NCI-H2227 (cell line): ENCODE results near the gene HSFX1.
"Not testable (repeated sequence)": the region's sequence is repeated elsewhere in the genome, so short reads cannot be mapped to it uniquely, and the experiment has no call there.

Source experiments
- DNase-seq: peaks from one replicate; lab custom pipeline; 2025; ENCODE audit not compliant: unreplicated experiment; lab: John Stamatoyannopoulos, UW

The HSFX1 gene, protein sequence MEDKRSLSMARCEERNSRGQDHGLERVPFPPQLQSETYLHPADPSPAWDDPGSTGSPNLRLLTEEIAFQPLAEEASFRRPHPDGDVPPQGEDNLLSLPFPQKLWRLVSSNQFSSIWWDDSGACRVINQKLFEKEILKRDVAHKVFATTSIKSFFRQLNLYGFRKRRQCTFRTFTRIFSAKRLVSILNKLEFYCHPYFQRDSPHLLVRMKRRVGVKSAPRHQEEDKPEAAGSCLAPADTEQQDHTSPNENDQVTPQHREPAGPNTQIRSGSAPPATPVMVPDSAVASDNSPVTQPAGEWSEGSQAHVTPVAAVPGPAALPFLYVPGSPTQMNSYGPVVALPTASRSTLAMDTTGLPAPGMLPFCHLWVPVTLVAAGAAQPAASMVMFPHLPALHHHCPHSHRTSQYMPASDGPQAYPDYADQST

DNA sequence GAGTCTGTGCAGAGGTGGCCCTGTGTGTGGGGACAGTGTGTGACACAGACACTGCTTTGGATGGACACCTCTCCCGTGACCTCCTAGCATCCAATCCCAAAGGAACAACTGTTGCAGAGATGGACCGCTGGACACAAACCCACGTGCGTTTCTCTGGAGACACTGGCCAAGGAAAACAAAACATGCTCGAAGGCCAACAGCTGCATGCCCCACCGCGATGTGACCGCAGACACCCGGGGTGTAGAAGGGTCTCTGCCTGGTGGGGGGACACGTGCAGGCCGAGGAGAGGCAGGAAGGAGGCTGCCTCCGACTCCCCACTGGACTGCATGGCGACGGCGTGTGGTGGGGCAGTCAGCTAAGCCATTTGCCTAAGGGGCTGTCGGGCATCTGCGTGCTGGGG is at the start of gene HSFX1:
TSS of gene HSFX1 (plus strand) at position 301 of the 400 bp plus-strand sequence. CDS start 614 bp downstream, outside the sequence.
- not testable (repeated sequence) for DNase-seq

DNA sequence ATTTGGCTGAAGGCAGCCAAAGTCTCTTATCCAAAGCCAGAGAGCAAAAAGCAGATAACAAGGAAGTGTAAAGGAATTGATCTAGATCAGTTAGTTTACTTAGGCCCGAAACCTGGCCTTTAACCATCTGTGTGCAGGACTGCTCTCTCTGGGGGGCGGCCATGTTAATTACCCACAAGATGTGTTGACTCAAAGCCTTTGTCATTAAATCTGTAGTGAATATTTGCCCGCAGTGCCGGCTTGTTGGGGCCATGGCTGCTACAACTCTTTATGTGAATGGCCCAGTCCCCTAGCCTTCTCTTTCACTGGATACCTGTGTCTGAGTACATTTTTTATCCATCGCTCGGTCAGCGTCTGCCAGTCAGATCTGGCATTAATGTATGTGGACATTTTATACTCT is 46.6 kb upstream of the HSFX1 start:
- not testable (repeated sequence) for DNase-seq

DNA sequence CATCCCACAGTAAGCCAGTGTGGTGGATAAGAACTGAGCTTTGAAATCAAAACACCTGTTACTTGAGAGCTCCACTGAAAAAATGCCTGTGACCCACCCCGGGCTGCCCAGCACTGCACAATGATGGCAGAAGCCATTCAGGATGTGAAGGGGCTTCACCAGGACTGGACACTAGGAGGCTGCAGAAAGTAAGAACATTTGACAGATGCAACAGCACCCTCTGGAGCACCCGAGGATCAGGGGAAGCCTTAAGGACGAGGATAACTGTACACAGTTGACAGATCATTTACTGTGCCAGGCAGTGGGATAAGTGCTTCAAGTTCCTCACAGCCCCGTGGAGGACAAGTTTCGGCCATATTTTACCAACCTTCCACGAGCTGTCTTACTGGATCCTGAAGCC is 31.6 kb upstream of the HSFX1 start:
- DNase-seq: not testable (repeated sequence)

DNA sequence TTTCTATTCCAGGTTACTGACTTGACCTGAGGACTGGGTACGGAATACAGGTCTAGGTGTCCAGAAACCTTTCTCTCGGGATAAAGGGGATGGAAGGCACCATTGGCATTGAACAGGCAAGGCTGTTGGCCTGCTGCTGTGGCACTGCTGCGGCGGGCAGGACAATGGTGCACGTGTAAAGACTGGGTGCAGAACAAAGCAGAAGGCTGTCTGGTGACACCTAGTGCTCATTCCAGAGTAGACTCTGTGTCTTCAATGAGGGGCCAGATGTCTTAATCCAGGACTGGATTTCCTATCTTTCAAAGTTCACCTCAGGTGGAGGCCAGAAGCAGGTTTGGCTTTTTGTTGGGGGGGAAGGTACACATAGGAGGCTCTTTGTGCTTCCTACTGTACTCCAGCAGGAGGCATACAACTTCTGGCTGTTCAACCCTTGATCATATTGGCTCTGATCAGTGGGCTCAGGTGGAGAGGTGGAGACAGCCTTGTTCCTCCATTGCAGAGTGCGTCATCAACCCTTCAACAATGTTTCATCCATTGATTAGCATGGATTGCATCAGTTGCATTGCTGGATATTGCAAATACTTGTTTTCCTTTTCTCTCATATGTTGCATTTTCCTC is 27.4 kb upstream of the HSFX1 start:
- DNase-seq: not testable (repeated sequence)

DNA sequence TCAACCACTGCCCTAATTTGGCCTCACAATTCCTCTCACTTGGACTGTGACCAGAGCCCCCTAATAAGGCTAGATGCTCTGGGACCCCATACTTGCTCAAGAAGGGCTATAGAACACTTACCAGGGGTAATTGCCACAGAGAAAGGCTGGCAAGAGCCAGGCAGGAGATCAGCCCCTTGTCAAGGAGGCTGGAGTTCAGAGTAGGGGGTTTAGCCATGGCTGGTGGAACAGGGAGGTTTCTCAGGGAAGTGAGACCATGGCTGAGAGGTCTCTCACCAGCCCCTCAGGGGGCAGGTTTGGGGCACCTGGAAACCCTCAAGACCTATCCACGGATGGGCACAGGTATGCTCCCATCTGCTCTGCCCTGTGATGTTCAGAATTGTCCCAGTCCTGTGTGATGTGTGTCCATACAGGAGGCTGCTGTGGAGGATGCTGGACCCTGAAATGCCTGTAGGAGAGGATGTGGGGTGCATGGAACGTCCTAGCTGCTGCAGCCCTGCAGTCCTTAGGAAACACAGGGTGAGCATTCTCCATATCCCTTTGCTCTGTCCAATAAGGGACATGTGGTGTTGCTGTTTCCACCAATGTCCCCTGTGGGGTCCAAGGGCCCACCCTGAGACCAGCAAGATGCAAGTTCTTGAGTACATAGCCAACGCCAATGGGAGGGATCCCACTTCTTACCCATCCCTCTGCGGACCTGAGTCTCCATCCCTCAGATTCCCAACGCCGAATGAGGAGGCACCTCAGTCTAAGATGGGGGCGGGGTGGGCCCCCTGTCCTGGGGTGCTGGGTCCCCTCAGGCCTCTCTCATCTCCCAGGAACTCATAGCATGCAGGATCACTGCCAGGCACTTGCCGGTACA is 16.4 kb upstream of the HSFX1 start:
- DNase-seq: no peak

DNA sequence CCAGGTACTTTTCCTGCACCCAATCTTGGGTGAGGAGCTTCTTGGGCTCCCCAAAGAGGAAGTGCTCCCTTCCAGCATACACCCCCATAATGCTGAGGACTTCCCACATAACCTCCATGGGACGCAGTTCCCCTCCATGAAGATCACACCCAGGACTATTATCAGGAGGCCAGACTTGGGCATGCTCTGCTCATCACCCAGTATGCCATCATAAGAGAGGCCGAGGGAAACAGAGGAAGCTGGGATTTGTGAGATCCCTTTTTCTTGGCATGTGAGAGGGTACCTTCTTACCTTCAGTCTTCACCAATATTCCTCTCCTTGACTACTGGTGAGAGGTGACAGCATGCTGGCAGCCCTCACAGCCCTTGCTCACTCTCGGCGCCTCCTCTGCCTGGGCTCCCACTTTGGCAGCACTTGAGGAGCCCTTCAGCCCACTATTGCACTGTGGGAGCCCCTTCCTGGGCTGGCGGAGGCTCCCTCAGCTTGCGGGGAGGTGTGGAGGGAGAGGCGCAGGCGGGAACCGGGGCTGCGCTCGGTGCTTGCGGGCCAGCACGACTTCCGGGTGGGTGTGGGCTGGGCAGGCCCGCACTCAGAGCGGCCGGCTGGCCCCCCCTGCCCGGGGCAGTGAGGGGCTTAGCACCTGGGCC is 15.7 kb upstream of the HSFX1 start:
- DNase-seq: no peak

DNA sequence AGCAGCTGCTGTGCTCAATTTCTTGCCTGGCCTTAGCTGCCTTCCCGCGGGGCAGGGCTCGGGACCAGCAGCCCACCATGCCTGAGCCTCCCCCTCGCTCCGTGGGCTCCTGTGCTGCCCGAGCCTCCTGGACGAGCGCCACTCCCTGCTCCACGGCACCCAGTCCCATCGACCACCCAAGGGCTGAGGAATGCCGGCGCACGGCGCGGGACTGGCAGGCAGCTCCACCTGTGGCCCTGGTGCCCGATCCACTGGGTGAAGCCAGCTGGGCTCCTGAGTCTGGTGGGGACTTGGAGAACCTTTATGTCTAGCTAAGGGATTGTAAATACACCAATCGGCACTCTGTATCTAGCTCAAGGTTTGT is 15.2 kb upstream of the HSFX1 start:
- DNase-seq: not testable (repeated sequence)

DNA sequence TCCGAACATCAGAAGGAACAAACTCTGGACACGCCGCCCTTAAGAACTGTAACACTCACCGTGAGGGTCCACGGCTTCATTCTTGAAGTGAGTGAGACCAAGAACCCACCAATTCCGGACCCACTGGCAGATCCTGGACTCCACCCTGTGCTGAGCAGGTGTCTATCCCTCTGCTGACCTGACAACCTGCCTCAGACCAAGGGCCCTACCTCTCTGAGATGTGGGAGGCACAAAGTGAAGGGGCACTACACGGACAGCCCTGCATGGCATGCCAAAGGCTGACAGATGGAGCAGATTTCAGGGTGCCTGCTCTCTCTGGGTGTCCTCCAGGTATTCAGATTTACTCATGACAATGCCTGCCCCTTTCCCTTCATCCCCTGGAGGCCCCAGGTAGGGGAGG is 14.0 kb upstream of the HSFX1 start:
- no peak for DNase-seq

DNA sequence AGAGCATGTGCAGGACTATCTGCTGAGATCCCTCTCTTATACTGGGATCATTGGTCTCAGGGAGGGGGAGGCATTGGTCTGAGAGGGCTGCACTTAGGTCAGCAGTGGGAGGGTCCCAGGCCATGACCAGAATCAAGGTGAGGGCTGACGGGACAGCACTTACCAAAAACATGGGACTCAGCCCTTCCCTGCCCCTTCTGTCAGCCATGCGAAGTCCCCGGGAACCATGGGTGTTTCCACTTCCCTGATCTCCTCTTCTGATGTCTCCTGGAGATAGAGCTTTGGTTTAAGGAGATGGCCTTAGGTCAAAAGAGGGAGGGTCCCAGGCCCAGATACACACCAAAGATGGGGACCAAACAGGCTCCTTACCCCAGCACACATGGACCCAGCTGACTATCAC is 12.9 kb upstream of the HSFX1 start:
- DNase-seq: no peak

DNA sequence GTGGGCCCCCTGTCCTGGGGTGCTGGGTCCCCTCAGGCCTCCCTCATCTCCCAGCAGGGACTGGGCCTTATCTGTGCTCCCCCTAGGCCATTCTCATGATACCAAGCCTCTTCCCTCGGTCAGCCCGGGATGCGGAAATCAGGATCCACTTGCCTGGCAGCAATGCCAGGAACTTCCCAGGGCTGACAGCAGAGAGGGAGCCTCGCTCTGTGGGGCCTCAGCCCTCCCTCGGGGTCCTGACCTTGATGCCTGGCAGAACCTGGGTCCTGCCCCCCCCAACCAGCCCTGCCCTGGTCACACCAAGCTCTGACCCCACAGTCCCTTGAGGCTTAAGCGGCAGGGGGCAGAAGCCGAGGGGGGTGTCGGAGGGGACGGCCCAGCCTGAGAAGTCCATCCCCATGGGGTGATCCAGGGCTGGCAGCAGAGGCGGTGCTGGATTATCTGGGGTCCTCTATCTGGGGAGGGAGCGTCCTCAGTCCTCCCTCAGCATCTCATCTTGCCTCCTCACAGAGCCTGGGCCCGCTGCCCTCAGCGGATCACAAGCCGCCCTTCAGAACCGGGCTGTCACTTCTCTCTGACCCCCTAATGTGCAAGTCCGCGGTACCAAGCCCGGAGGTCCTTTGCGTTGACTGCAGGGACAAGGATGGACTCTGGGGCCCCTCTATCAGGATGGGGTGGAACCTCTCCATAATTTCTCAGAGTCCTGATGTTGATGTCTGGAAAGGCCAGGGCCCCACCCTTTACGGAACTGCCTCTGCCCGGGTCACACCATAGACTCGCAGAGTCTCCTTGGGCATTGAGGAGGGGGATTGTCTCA is 11.8 kb upstream of the HSFX1 start:
- DNase-seq: not testable (repeated sequence)

DNA sequence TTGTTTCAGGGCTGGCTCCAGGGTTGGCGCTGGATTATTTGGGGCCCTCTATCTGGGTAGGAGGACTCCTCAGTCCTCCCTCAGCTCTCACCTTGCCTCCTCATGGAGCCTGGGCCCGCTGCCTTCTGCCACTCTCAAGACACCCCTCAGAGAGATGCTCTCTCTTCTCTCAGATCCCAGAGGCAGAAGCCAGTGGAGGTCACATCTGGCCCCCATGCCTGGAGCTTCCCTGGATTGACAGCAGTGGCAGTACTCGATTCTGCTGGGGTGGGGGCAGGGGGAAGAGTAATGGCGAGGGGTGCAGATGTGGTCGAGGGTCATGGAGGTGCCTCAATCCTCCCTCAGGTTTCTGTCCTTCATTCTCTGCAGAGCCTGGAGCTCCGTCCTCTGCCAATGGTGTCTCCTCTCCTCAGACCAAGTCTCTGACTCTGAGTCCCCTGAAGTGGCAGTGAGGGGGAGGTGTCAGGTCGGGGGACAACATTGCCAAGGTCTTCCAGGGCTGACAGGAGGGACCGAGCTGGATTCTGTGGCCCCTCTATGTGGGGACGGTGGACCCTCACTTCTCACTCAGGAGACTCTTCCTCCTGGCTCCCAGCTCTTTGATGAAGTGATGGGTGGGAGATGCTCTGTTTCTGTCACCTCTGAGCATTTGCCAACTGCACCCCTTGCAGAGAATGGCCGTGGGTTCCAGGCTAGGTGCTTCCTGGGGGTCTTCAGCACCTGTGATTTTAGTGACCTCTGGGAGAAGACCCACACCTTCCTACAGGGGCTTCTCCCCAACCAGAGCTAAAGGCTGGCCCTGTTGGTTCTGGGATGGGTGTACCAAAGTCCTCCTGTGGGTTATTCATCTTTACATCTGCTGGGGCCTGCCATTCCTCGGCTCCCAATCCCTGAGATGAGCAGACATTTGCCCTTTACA is 10.9 kb upstream of the HSFX1 start:
- no peak for DNase-seq

DNA sequence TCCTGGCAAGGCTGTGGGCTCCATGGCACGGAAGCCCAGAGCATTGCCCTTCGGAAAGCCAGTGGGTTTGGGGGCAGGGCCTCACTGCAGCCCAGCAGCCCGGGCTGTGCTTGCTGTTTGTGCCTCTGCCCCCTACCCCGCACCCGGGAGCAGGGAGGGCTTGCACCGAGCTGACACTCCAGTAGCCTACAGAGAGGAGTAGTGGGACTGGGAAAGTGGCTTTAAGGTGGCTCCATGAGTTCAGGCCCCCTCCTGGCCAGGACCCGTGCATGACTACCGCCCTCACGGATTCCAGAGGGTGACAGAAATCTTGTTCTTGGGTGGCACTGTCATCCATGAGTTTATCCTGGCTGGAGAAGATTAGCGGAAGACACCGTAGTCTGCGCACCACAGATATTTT is 3.5 kb upstream of the HSFX1 start:
- not testable (repeated sequence) for DNase-seq

DNA sequence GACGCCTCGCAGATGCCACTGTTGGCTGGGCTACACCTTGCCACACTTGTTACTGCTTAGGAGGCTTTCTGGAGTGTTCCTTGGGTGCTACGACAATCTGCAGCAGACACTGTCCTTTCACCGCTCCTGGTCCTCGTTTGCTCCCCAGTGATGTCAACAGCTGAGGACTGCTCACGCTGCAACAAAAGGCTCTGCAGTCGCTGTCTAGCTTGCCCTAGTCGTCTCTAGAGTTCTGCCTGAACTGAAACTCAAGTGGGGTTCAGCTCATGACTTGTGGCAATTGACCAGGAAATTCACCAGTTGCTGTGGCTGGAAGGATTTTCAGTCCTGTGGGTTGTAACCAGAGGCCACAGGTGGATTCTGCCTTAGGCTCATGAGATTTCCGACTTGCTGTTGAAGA is 842 bp upstream of the HSFX1 start:
- not testable (repeated sequence) for DNase-seq

DNA sequence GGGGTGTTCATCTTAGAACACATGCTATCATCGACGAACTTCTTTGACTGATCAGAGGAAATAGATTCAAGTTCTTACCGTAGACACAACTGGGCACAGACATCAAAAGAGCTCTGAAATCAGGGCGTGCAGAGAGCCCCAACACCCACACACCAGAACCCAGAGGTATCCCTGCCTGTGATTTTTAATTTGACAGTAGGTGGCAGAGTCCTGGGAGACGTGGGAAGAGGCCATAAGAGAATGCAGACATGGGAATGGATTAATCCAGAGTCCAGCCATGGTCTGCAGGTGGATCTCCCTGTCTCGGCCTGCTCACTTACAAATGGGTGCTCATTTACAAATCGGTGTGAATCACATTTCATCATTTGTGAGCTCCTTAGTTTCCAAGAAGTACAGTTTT is 4.1 kb downstream of the HSFX1 start:
- DNase-seq: not testable (repeated sequence)

DNA sequence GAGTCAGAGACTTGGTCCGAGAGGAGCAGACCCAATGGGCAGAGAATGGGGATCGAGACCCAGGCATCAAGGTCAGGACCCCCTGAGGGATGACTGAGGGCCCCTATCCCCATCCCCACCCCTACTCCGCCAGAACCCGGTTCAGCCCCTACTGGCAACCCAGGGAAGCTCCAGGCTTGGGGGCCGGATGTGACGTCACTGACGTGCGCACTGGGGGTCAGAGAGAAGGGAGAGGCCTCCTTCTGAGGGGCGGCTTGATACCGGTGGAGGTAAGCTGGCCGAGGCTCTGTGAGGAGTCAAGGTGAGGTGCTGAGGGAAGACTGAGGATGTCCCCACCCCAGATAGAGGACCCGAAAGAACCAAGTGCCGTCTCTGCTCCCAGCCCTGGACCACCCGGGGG is 7.9 kb downstream of the HSFX1 start, which contains the start of gene MAGEA9:
TSS of gene MAGEA9 (plus strand) at position 204 of the 400 bp plus-strand sequence. CDS start 4,281 bp downstream, outside the sequence.
- DNase-seq: not testable (repeated sequence)

DNA sequence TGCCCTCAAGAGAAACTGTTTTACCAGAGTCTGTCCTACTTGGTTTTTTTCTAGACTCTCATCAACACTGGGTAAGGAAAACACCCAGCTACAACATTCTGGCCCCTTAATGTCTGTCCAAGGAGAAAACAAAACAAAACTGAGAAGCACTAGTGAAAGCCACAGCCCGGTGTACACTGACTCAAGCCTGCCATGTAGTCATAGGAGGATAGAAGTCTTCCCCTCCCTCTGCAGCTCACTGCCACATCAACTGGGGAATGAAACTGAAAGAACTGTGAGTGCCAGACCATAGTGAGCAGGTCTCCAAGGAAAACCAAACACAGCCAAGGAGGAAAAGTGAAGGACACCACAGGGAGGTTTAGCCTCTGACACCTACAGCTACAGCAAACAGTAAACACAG is 21.7 kb downstream of the HSFX1 start:
- DNase-seq: not testable (repeated sequence)

DNA sequence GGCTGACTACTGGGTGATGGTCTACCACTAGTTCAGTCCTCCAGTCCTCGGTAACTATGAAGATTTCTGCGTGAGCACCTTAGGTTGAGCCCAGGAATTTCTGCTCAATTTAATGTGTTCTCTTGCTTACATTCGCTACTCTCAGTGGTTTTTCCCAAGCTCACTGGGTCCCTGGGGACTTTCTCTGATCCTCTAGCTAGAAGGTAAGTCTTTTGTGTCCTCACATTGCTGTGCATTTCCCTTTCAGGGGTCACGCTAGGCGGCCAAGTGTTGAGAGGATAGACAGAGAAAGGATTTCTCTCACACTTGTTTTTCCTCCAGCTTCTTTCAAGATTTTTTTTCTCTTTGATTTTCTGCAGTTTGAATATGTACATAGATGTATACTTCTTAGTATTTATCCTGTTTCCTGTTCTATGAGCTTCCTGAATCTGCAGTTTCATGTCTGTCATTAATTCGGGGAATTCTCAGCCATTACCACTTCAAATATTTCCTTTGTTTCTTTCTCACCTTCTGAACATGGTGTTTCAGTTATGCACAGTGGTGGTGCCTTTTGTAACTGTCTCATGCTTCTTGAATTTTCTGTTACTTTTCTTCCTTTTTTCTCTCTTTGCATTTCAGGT is 25.3 kb downstream of the HSFX1 start:
- DNase-seq: no peak

DNA sequence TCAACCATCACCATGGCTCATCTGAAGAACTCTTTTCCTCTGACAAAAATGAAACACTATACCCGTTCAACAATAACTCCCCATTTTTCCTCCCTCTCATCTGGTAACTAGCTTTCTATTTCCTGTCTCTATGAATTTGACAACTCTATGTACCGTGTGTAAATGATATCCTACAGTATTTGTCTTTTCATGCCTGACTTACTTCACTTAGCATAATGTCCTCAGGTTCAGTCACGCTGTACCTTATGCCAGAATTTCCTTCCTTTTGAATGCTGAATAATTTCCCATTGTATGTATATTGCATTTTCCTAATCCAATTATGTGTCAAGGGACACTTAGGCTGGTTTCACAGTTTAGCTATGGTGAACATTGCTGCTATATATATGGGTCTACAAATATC is 26.1 kb downstream of the HSFX1 start:
- DNase-seq: no peak
